ENCODE data around the gene YWHAG.
"Not testable (repeated sequence)": the region's sequence is repeated elsewhere in the genome, so short reads cannot be mapped to it uniquely, and the experiment has no call there.

Gene YWHAG

GRCh38 chr7:76318488-76319353 is 40.1 kb downstream of the YWHAG start:
- peak; percentile 77 for DNase-seq (ENCODE audit: low spot score)

- DNase-seq (ENCODE audit: low spot score) = peak; percentile 97
Observed at GRCh38 chr7:76317782-76318487, 40.9 kb downstream of the YWHAG start.

- DNase-seq (ENCODE audit: low spot score) = no peak
Observed at GRCh38 chr7:76316984-76317781, 41.6 kb downstream of the YWHAG start.

- DNase-seq (ENCODE audit: low spot score) = no peak
Observed at GRCh38 chr7:76315364-76315763, 43.4 kb downstream of the YWHAG start.

- not testable (repeated sequence) for DNase-seq (ENCODE audit: low spot score)
Observed at GRCh38 chr7:76314740-76315139, 44.1 kb downstream of the YWHAG start.

GRCh38 chr7:76314042-76314721 is 44.6 kb downstream of the YWHAG start:
- DNase-seq (ENCODE audit: low spot score) = peak; percentile 96

- not testable (repeated sequence) for DNase-seq (ENCODE audit: low spot score)
Observed at GRCh38 chr7:76311838-76312237, 47.0 kb downstream of the YWHAG start.

GRCh38 chr7:76310102-76310957 is 48.5 kb downstream of the YWHAG start:
- DNase-seq (ENCODE audit: low spot score) = peak; percentile 78

- not testable (repeated sequence) for DNase-seq (ENCODE audit: low spot score)
Observed at GRCh38 chr7:76309341-76310101, 49.3 kb downstream of the YWHAG start.

- DNase-seq (ENCODE audit: low spot score) = not testable (repeated sequence)
Observed at GRCh38 chr7:76308874-76309273, 49.9 kb downstream of the YWHAG start.

- no peak for DNase-seq (ENCODE audit: low spot score)
Observed at GRCh38 chr7:76304888-76305375, 53.9 kb downstream of the YWHAG start.

- peak; percentile 93 for DNase-seq (ENCODE audit: low spot score)
Observed at GRCh38 chr7:76303202-76304147, 55.3 kb downstream of the YWHAG start.

GRCh38 chr7:76302347-76303201 is 56.2 kb downstream of the YWHAG start, which contains the start of gene HSPB1:
Gene HSPB1 (plus strand): TSS chr7:76302673. CDS start chr7:76302713, 40 bp downstream.
- peak; percentile 90 for DNase-seq (ENCODE audit: low spot score)

GRCh38 chr7:76301000-76301399 is 57.8 kb downstream of the YWHAG start:
- no peak for DNase-seq (ENCODE audit: low spot score)

- DNase-seq (ENCODE audit: low spot score) = no peak
Observed at GRCh38 chr7:76300166-76300731, 58.5 kb downstream of the YWHAG start.

- no peak for DNase-seq (ENCODE audit: low spot score)
Observed at GRCh38 chr7:76296743-76297740, 61.7 kb downstream of the YWHAG start.
